Testis (tissue), 3 donors: ENCODE data around the gene OLFML2B. TPM values are rescaled to one million over a fixed set of nuclear protein-coding genes. Genes with fewer than 3 reads are reported as not detected.
"Not testable (repeated sequence)": the region's sequence is repeated elsewhere in the genome, so short reads cannot be mapped to it uniquely, and the experiment has no call there.

Experiments
- DNase-seq: peaks from one replicate; pipeline ENCODE4 v3.0.0-alpha.2; 2019
- H3K27ac ChIP-seq, 2 donors: fragments of 200-600 bp; sonication (generic); one replicate each; pipeline ENCODE4 v1.5.1; 2019
- H3K27me3 ChIP-seq: fragments of 200-600 bp; sonication (generic); one replicate; pipeline ENCODE4 v1.5.1; 2019
- H3K36me3 ChIP-seq: fragments of 200-600 bp; sonication (generic); one replicate; pipeline ENCODE4 v1.5.1; 2017; ENCODE audit warnings: low read depth; ENCODE audit errors: missing control alignments
- H3K4me1 ChIP-seq: fragments of 200-600 bp; sonication (generic); one replicate; pipeline ENCODE4 v1.5.1; 2019
- H3K4me3 ChIP-seq, 2 donors: fragments of 200-600 bp; sonication (generic); one replicate each; pipeline ENCODE4 v1.5.1; 2017 to 2019
- H3K9me3 ChIP-seq: fragments of 200-600 bp; sonication (generic); one replicate; pipeline ENCODE4 v1.5.1; 2017
- POLR2A ChIP-seq: fragments of 450-650 bp; IDR thresholded peaks from one replicate; pipeline ENCODE4 v1.6.1; 2017; ENCODE audit warnings: antibody characterized with exemption, mild to moderate bottlenecking, moderate library complexity
- WGBS, 2 donors: methylation state at CpG; one replicate each; pipeline ENCODE4 v1.1.5; 2018; 5-methylcytosine and 5-hydroxymethylcytosine counted together
- intact Hi-C: fragments of 100-400 bp; cut with DNase I; formaldehyde crosslinking; loops from one replicate; pipeline ENCODE4 v1.15.1; 2023; ENCODE audit warnings: low total_unique reads
- polyA plus RNA-seq: library from polyadenylated mRNA; stranded (reverse); fragments of 350-450 nt; fragmentation: Illumina TruSeq; extraction: RNeasy Lipid Tissue Mini Kit (QIAGEN cat#74804); gene quantifications from one replicate; pipeline ENCODE4 v1.2.3, GENCODE V29; 2014; ENCODE audit warnings: low read depth, low replicate concordance; ENCODE audit not compliant: insufficient read depth
- total RNA-seq, 2 donors: library from RNA; depleted of rRNA; stranded (reverse); fragments of >200 nt; gene quantifications; one replicate each; pipeline ENCODE4 v1.2.3, GENCODE V29; 2016
- TF ChIP-seq, protein P1 (sequence below), 3 experiments: fragments of 450-650 bp in 2 of 3; fragments of 200-600 bp in 1 of 3; sonication (generic) in 1 of 3; IDR thresholded peaks; one replicate each; pipeline ENCODE4 v1.5.1; 2016 to 2019; ENCODE audit warnings: antibody characterized with exemption in 3 of 3, mild to moderate bottlenecking in 2 of 3, moderate library complexity in 1 of 3

OLFML2B gene
- total and polyA plus RNA-seq, 3 donors from 2014 or later: 31.3 to 57.9 (median 40.4) TPM

GRCh38 chr1:162055062-162055461 lies 31.4 kb upstream of the OLFML2B start:
- intact Hi-C loops: loop anchor here (5.0 kb wide), 1 partner anchor 337 kb away; no protein-coding TSS in a partner anchor
- H3K27me3 ChIP-seq: no peaks in the 10 kb centered on the region
- no peak overlapping the region for H3K27ac ChIP-seq
- no peaks in the 10 kb centered on the region for H3K4me1 ChIP-seq
- TF ChIP-seq, protein P1, sequence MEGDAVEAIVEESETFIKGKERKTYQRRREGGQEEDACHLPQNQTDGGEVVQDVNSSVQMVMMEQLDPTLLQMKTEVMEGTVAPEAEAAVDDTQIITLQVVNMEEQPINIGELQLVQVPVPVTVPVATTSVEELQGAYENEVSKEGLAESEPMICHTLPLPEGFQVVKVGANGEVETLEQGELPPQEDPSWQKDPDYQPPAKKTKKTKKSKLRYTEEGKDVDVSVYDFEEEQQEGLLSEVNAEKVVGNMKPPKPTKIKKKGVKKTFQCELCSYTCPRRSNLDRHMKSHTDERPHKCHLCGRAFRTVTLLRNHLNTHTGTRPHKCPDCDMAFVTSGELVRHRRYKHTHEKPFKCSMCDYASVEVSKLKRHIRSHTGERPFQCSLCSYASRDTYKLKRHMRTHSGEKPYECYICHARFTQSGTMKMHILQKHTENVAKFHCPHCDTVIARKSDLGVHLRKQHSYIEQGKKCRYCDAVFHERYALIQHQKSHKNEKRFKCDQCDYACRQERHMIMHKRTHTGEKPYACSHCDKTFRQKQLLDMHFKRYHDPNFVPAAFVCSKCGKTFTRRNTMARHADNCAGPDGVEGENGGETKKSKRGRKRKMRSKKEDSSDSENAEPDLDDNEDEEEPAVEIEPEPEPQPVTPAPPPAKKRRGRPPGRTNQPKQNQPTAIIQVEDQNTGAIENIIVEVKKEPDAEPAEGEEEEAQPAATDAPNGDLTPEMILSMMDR (IDR thresholded peaks at IDR 0.05): no peak
- TF ChIP-seq POLR2A: no peak
- H3K9me3 ChIP-seq: no peaks in the 10 kb centered on the region
- no peak overlapping the region for H3K4me3 ChIP-seq
- DNase-seq: no peak
- H3K36me3 ChIP-seq: no peaks in the 10 kb centered on the region
- WGBS, 2 donors: 41 to 68% methylated on average over 3 of the region's 3 CpGs

DNA sequence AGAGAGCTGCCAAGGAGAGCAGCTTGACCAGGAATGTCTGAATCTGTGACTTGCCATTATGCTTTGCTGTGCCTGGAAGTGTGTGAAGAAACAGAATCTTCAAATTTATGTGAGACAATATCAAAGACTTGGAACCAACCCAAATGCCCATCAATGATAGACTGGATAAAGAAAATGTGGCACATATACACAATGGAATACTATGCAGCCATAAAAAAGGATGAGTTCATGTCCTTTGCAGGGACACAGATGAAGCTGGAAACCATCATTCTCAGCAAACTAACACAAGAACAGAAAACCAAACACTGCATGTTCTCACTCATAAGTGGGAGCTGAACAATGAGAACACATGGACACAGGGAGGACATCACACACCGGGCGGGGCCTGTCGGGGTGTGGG lies 30.3 kb upstream of the OLFML2B start:
- DNase-seq, H3K4me3 ChIP-seq, H3K9me3 ChIP-seq, intact Hi-C loops, H3K4me1 ChIP-seq, H3K27me3 ChIP-seq, H3K36me3 ChIP-seq, H3K27ac ChIP-seq: not testable (repeated sequence)
- 83 to 87% methylated on average over 3 of the region's 3 CpGs for WGBS, 2 donors

DNA sequence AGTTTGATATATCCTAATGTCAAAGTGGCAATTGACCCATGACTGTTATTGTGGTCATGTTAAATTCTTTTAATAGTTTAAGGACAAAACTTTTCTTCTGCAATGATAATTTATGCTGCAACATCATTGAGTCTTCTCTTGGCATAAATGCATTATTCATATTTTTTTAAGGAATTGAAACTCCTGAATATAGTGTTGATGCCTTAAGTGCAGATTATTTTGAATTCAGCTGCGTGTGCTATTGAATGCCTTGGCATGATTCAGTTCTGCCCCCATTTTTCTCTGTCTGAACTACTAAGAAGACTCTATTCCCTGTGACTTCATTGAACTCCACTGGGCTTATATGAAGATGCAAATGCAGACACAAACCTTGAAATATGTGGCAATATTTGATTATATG lies 23.3 kb upstream of the OLFML2B start:
- Histone ChIP-seq H3K27ac (no peak overlapping the region), H3K9me3 (no peaks in the 10 kb centered on the region), H3K4me3 (no peak overlapping the region), H3K36me3 (no peaks in the 10 kb centered on the region), H3K27me3 (no peaks in the 10 kb centered on the region), H3K4me1 (no peaks in the 10 kb centered on the region)
- intact Hi-C loops: no loop called here
- no peak for DNase-seq
- no peak for TF ChIP-seq POLR2A
- 68 to 83% methylated on average over 1 of the region's 1 CpG for WGBS, 2 donors

GRCh38 chr1:162042361-162042760 lies 18.7 kb upstream of the OLFML2B start:
- Histone ChIP-seq H3K27me3 (no peaks in the 10 kb centered on the region), H3K9me3 (no peaks in the 10 kb centered on the region), H3K4me3 (no peak overlapping the region), H3K36me3 (no peaks in the 10 kb centered on the region), H3K4me1 (no peaks in the 10 kb centered on the region), H3K27ac (no peak overlapping the region)
- intact Hi-C loops: no loop called here
- no peak for DNase-seq
- TF ChIP-seq POLR2A: no peak
- TF ChIP-seq, protein P1 (IDR thresholded peaks at IDR 0.05): no peak
- WGBS, 2 donors: 95 to 97% methylated on average over 1 of the region's 1 CpG

DNA sequence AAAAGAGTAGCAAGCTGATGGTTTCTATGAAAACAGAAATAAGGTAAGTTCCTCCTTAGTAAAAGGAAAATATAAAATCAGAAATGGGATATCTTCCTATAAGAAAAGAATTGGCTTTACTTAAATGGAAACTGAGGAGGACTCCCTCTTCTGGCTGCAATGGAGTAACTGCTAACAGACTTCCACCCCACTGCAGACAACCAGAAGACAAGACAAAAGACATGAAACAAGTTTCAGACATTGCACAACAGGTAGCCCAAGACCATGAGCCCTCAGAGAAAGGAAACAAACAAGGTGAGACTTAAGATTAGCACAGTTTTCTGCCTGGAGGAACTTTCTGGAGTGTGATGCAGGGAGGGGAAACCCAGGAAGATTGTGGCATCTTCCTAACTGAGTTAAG lies 17.0 kb upstream of the OLFML2B start:
- TF ChIP-seq POLR2A: no peak
- TF ChIP-seq, protein P1 (IDR thresholded peaks at IDR 0.05): no peak
- intact Hi-C loops: no loop called here
- no peaks in the 10 kb centered on the region for H3K36me3 ChIP-seq
- no peaks in the 10 kb centered on the region for H3K9me3 ChIP-seq
- no peaks in the 10 kb centered on the region for H3K4me1 ChIP-seq
- no peak overlapping the region for H3K27ac ChIP-seq
- H3K4me3 ChIP-seq: no peak overlapping the region
- H3K27me3 ChIP-seq: no peaks in the 10 kb centered on the region
- no peak for DNase-seq

DNA sequence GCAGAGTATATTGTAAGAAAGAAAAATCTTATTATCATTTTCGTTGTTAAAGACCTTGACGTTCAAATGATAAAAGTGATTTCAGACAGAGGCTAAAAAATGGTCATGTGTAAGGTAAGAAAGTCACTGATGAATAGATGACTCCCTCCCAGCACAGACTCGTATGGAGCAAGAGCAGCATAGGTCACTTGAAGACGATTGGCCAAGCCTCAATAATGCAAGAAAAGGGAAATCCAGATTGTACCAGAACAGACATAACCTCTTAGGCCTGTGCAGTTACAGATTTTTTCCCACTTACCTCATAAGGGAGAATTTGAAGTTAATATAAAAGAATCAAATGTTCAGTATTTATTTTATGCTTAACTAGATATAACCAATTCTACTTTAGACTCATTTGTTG lies 16.3 kb upstream of the OLFML2B start:
- Histone ChIP-seq H3K27ac (no peak overlapping the region), H3K4me3 (no peak overlapping the region), H3K4me1 (no peaks in the 10 kb centered on the region), H3K9me3 (no peaks in the 10 kb centered on the region), H3K27me3 (no peaks in the 10 kb centered on the region), H3K36me3 (no peaks in the 10 kb centered on the region)
- WGBS, 2 donors: 75 to 76% methylated on average over 4 of the region's 4 CpGs
- intact Hi-C loops: no loop called here
- no peak for DNase-seq
- TF ChIP-seq, protein P1 (IDR thresholded peaks at IDR 0.05): no peak
- no peak for TF ChIP-seq POLR2A
